Activated T-cell treated with anti-CD3 and anti-CD28 coated beads, Interleukin-2, amount 50 U/mL, for 1 hour (primary cell): Measurements from ENCODE around the gene LRP10.
A peak's percentile ranks its signal among the peaks of the same experiment; 100 is the strongest.

ENCODE experiments used
- DNase-seq: peaks from one replicate; pipeline ENCODE4 v3.0.0-alpha.2; 2020

LRP10 gene

GRCh38 chr14:22925513-22925912 lies 54.0 kb downstream of the LRP10 start:
- DNase-seq: no peak

- no peak for DNase-seq
Observed at GRCh38 chr14:22926316-22926715, 54.8 kb downstream of the LRP10 start.

- no peak for DNase-seq
Observed at GRCh38 chr14:22928237-22929103, 56.9 kb downstream of the LRP10 start.

GRCh38 chr14:22929104-22929960 lies 57.8 kb downstream of the LRP10 start, which contains the start of gene PRMT5:
TSS of gene PRMT5 (minus strand) at chr14:22929376. CDS start at chr14:22929361, 15 bp downstream.
- peak; percentile 96 for DNase-seq

GRCh38 chr14:22929961-22930364 lies 58.4 kb downstream of the LRP10 start:
- DNase-seq: no peak
